T-helper 1 cell treated with Interleukin-12 subunit alpha and Interleukin-12 subunit beta and Interleukin-4 antibody, amounts not matched to agents 30 ng/mL and 1 ng/mL, for 36 hours (primary cell): ENCODE data around the gene KLHL13. TPM values are rescaled to one million over a fixed set of nuclear protein-coding genes. Genes with fewer than 3 reads are reported as not detected.

Source experiments
- intact Hi-C: fragments of 100-400 bp; cut with micrococcal nuclease; formaldehyde crosslinking; loops from one replicate; pipeline ENCODE4 v1.15.1; 2024
- total RNA-seq: library from RNA; stranded (reverse); gene quantifications from 2 replicates; pipeline ENCODE4 v1.2.3, GENCODE V29; 2022

KLHL13 gene
- total RNA-seq, 1 donor from 2014 or later, result 0.12 TPM

DNA sequence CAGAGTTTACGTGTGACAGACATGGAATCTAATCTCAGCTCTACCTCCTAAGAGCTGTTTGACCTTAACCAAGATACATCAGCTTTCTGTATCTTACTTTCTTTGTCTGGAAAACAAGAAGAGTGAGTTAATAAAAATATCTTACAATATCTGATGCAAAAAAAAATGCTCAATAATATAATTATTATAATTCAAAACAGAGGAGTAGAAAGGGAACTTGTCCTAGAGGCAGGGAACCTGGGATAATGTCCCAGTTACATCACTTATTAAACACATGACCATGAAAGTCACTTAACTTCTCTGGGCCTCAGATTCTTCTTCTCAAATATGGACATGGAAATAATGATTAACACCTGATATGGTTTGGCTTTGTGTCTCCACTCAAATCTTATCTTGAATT is 256.1 kb downstream of the KLHL13 start:
- intact Hi-C loops, result no loop called here

DNA sequence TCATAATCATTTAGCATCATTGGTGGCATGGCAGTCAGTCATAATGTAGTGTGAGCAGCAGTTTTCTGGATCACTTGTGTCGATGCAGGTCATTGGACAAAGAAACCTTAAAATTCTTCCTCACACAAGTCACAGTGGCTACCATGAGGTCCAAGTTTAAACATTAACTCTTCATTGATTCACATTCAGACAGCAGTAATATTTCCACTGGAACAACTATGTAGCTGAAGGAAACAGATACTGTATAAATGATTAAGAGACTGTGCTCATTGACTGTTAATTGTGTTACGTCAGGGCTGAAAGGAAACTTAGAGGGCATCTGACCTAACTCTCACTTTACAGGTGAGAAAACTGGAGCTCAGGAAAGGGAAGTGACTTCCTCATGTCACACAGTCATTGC is 261.8 kb downstream of the KLHL13 start:
- intact Hi-C loops, result no loop called here

DNA sequence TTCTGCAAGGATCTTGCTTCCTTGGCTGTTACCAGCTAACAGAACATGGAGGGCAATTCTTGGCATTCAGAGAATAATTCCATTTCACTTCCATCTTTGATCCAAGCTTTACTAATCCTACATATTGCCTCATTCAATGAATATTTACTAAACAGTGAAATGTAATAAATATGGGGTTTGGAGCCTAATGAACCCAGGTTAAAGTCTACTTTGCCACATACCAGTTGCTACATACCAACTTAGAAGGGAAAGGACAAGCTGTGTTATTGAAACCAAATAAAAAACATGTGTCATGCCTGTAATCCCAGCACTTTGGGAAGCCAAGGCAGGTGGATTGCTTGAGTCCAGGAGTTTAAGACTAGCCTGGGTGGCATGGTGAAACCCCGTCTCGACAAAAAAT is 265.6 kb downstream of the KLHL13 start:
- intact Hi-C loops, result no loop called here

Other genes with a start within 250 kb of the KLHL13 start
- 15.3 and 15.9 TPM in 2 replicates for gene WDR44, start 229.3 kb upstream of the KLHL13 start, total RNA-seq